A549 (cell line): ENCODE results near the gene TLCD2. TPM values are rescaled to one million over a fixed set of nuclear protein-coding genes. Genes with fewer than 3 reads are reported as not detected.

ENCODE experiments used
- ATAC-seq, 2 experiments: fragments of 200-7000 bp in 1 of 2; fragments of >200 bp in 1 of 2; cut with Nextera tagmentation in 1 of 2; cut with Tn5 transposase in 1 of 2; 3 replicates each; pipeline versions ENCODE4 v1.8.0 to v1.9.1; 2018 to 2020; ENCODE audit warnings: mild to moderate bottlenecking in 1 of 2, moderate library complexity in 1 of 2
- CTCF ChIA-PET: fragments of 300-600 bp; sonication (Branson Sonifier 250); formaldehyde crosslinking; extraction: SDS; loops from one replicate; lab custom pipeline; 2021; ENCODE audit warnings: antibody characterized with exemption, inconsistent platforms; lab: Yijun Ruan, JAX
- POLR2A ChIA-PET: fragments of 350-600 bp; formaldehyde crosslinking; extraction: SDS; loops from one replicate; lab custom pipeline; 2021; ENCODE audit warnings: antibody characterized with exemption, inconsistent platforms; lab: Yijun Ruan, JAX
- DNase-seq, 2 experiments: peaks; one replicate each; pipeline versions ENCODE4 v3.0.0 to v3.0.0-alpha.2; 2011 to 2016; ENCODE audit warnings: low read depth in 1 of 2, low spot score in 1 of 2
- FAIRE-seq: peaks from 2 replicates; lab custom pipeline; 2011; peaks lifted over from hg19 to GRCh38; lab: Jason Lieb, UNC
- H3K27ac ChIP-seq, 2 experiments: fragments of >200 bp; sonication (Bioruptor Twin); formaldehyde crosslinking; 3 replicates each; pipeline ENCODE4 v1.5.1; 2016 to 2017
- H3K4me1 ChIP-seq: fragments of >200 bp; sonication (Bioruptor Twin); formaldehyde crosslinking; 3 replicates; pipeline ENCODE4 v1.6.1; 2016
- H3K4me2 ChIP-seq: fragments of >200 bp; sonication (Bioruptor Twin); formaldehyde crosslinking; 3 replicates; pipeline ENCODE4 v1.6.1; 2016
- H3K4me3 ChIP-seq: fragments of >200 bp; sonication (Bioruptor Twin); formaldehyde crosslinking; 3 replicates; pipeline ENCODE4 v1.5.1; 2016
- H3K9me3 ChIP-seq: fragments of >200 bp; sonication (Bioruptor Twin); formaldehyde crosslinking; 3 replicates; pipeline ENCODE4 v1.6.1; 2016
- BHLHE40 ChIP-seq: IDR thresholded peaks from 2 replicates; pipeline ENCODE4 v1.6.1; 2012; ENCODE audit warnings: low read depth, low read length, inconsistent platforms
- CBX8 ChIP-seq: fragments of 200-600 bp; sonication (generic); IDR thresholded peaks from 2 replicates; pipeline ENCODE4 v1.6.1; 2016
- CEBPB ChIP-seq, 2 experiments: fragments of >200 bp in 1 of 2; sonication (Bioruptor Twin) in 1 of 2; formaldehyde crosslinking in 1 of 2; IDR thresholded peaks; 2 replicates each; pipeline ENCODE4 v1.6.1; 2012 to 2016
- CHD2 ChIP-seq: fragments of 150-350 bp; IDR thresholded peaks from 2 replicates; pipeline ENCODE4 v1.6.1; 2014; ENCODE audit warnings: low read length; ENCODE audit not compliant: partially characterized antibody
- ESRRA ChIP-seq: fragments of 150-350 bp; IDR thresholded peaks from 2 replicates; pipeline ENCODE4 v1.6.1; 2014; ENCODE audit warnings: mild to moderate bottlenecking, low read length, borderline replicate concordance
- FOSL2 ChIP-seq, 2 experiments: fragments of 450-650 bp in 1 of 2; fragments of >200 bp in 1 of 2; sonication (Bioruptor Twin) in 1 of 2; formaldehyde crosslinking; IDR thresholded peaks; 2 replicates each; pipeline versions ENCODE4 v1.5.0 to v1.6.1; 2016 to 2020; ENCODE audit warnings: mild to moderate bottlenecking in 1 of 2, moderate library complexity in 1 of 2
- FOXS1 ChIP-seq: fragments of 250-450 bp; sonication (Bioruptor Pico); IDR thresholded peaks from 2 replicates; pipeline ENCODE4 v1.5.0; 2020; ENCODE audit warnings: mild to moderate bottlenecking, moderate library complexity
- GATA3 ChIP-seq: IDR thresholded peaks from 2 replicates; pipeline ENCODE4 v1.6.1; 2012; ENCODE audit warnings: borderline replicate concordance
- HDAC2 ChIP-seq: fragments of 200-600 bp; sonication (generic); IDR thresholded peaks from 2 replicates; pipeline ENCODE4 v1.6.1; 2016
- HEYL ChIP-seq: fragments of 250-450 bp; sonication (Bioruptor Pico); IDR thresholded peaks from 2 replicates; pipeline ENCODE4 v1.8.0; 2021; ENCODE audit warnings: mild to moderate bottlenecking, moderate library complexity
- HOXA7 ChIP-seq: fragments of 250-450 bp; sonication (Bioruptor Pico); IDR thresholded peaks from 2 replicates; pipeline ENCODE4 v1.5.0; 2020; ENCODE audit warnings: mild to moderate bottlenecking, moderate library complexity
- HOXB13 ChIP-seq: fragments of 250-450 bp; sonication (Bioruptor Pico); IDR thresholded peaks from 2 replicates; pipeline ENCODE4 v1.5.0; 2020; ENCODE audit warnings: low read depth, mild to moderate bottlenecking, moderate library complexity
- HOXB5 ChIP-seq: fragments of 250-450 bp; sonication (Bioruptor Pico); IDR thresholded peaks from 2 replicates; pipeline ENCODE4 v1.5.0; 2020; ENCODE audit warnings: mild to moderate bottlenecking, moderate library complexity
- MAFK ChIP-seq: fragments of 450-650 bp; IDR thresholded peaks from 2 replicates; pipeline ENCODE4 v1.6.1; 2014; ENCODE audit not compliant: partially characterized antibody
- NPAS2 ChIP-seq: fragments of 250-450 bp; sonication (Bioruptor Pico); IDR thresholded peaks from 2 replicates; pipeline ENCODE4 v1.8.0; 2022; ENCODE audit warnings: mild to moderate bottlenecking, moderate library complexity, borderline replicate concordance
- NR3C1 ChIP-seq: fragments of >200 bp; sonication (Bioruptor Twin); formaldehyde crosslinking; IDR thresholded peaks from 3 replicates; pipeline ENCODE4 v1.6.1; 2017
- POLR2AphosphoS2 ChIP-seq: conservative IDR thresholded peaks from 2 replicates; pipeline ENCODE4 v1.6.1; 2012; ENCODE audit warnings: low read length, improper control_type of control experiment, inconsistent platforms
- RAD21 ChIP-seq, 2 experiments: fragments of >200 bp in 1 of 2; sonication (Bioruptor Twin) in 1 of 2; formaldehyde crosslinking in 1 of 2; IDR thresholded peaks in 1 of 2; conservative IDR thresholded peaks in 1 of 2; 2 replicates in 1 of 2; 3 replicates in 1 of 2; pipeline ENCODE4 v1.6.1; 2012 to 2018; ENCODE audit warnings: inconsistent platforms in 1 of 2
- RCOR1 ChIP-seq: fragments of 150-350 bp; IDR thresholded peaks from 2 replicates; pipeline ENCODE4 v1.6.1; 2014; ENCODE audit warnings: antibody characterized with exemption, low read length, low read depth
- RFX5 ChIP-seq: fragments of 450-650 bp; IDR thresholded peaks from 2 replicates; pipeline ENCODE4 v1.7.1; 2014; ENCODE audit warnings: antibody characterized with exemption, mild to moderate bottlenecking, moderate library complexity
- RNF2 ChIP-seq: fragments of 200-600 bp; sonication (generic); IDR thresholded peaks from 2 replicates; pipeline ENCODE4 v1.6.1; 2016; ENCODE audit warnings: low read depth, mild to moderate bottlenecking, antibody characterized with exemption, moderate library complexity, borderline replicate concordance
- SREBF2 ChIP-seq: fragments of 450-650 bp; IDR thresholded peaks from 2 replicates; pipeline ENCODE4 v1.6.1; 2014; ENCODE audit warnings: mild to moderate bottlenecking, moderate library complexity
- TFCP2L1 ChIP-seq: fragments of 250-450 bp; sonication (Bioruptor Pico); IDR thresholded peaks from 2 replicates; pipeline ENCODE4 v1.5.0; 2021; ENCODE audit warnings: mild to moderate bottlenecking
- TP53 ChIP-seq: fragments of 250-450 bp; sonication (Bioruptor Pico); IDR thresholded peaks from 2 replicates; pipeline ENCODE4 v1.5.0; 2021; ENCODE audit warnings: mild to moderate bottlenecking, moderate library complexity
- ZNF302 ChIP-seq: fragments of 250-450 bp; sonication (Bioruptor Pico); IDR thresholded peaks from 2 replicates; pipeline ENCODE4 v1.9.0; 2021; ENCODE audit warnings: inconsistent platforms, mild to moderate bottlenecking, moderate library complexity
- ZSCAN20 ChIP-seq: fragments of 250-450 bp; sonication (Bioruptor Pico); IDR thresholded peaks from 2 replicates; pipeline ENCODE4 v1.8.0; 2022; ENCODE audit warnings: mild to moderate bottlenecking, moderate library complexity
- WGBS: methylation state at CpG from one replicate; pipeline ENCODE4 v1.1.6; 2017; ENCODE audit errors: missing lambda C conversion rate; 5-methylcytosine and 5-hydroxymethylcytosine counted together
- polyA plus RNA-seq, 4 experiments: library from polyadenylated mRNA; depleted of rRNA in 3 of 4; stranded (reverse); fragments of >200 nt; fragmentation: RNase III in 1 of 4; extraction: RNeasy Plus Mini Kit Qiagen cat#74134 plus additional on column Dnase treatment in 1 of 4; gene quantifications; 2 replicates in 3 of 4; 3 replicates in 1 of 4; pipeline ENCODE4 v1.2.3, GENCODE V29; 2011 to 2017
- TF ChIP-seq, protein P1 (sequence below): IDR thresholded peaks from 2 replicates; pipeline ENCODE4 v1.6.1; 2012; ENCODE audit warnings: low read depth, borderline replicate concordance
- TF ChIP-seq, protein P2 (sequence below): fragments of 250-450 bp; sonication (Bioruptor Pico); IDR thresholded peaks from 2 replicates; pipeline ENCODE4 v1.5.0; 2021; ENCODE audit warnings: mild to moderate bottlenecking, moderate library complexity, borderline replicate concordance
- TF ChIP-seq, protein P3 (sequence below): fragments of >200 bp; sonication (Bioruptor Twin); formaldehyde crosslinking; IDR thresholded peaks from 2 replicates; pipeline ENCODE4 v1.6.1; 2016
- TF ChIP-seq, protein P4 (sequence below): IDR thresholded peaks from 2 replicates; pipeline ENCODE4 v1.6.1; 2012
- TF ChIP-seq, protein P5 (sequence below): fragments of >200 bp; sonication (Bioruptor Twin); formaldehyde crosslinking; IDR thresholded peaks from 3 replicates; pipeline ENCODE4 v1.5.1; 2016

The TLCD2 gene
- polyA plus RNA-seq, 2 of the 4 experiments (the other 2 are of a cell fraction): 3.5 to 4.5 TPM

DNA sequence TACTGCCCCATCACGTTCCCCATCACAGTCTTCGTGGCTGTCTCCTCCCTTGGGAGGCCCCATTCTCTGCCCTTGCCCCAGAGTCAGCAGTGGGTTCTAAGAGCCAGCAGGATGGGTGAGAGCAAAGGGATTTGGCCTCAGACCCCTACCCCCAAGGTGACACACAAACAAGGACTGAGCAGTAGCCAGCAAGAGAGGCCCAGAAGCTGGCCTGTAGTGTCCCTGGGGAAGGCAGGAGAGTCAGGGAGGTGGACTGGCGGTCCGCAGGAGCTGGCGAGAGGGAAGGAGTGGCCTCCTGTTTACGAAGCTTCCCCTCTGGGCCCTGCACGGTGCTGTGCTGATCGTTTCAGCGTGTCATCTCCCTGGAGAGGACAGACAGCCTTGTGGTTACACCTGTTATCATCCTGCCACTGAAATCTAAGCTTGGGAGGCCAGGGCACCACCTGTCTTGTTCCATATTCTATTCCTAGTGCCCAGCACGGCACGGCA is 22.7 kb upstream of the TLCD2 start:
- ChIA-PET CTCF (interaction anchor here (0.9 to 23.8 kb wide), 8 partner anchors 8 to 149 kb away, joined by 3 to 591 read pairs (median 4); partner anchors contain the start of gene SERPINF1), POLR2A (no interaction called here)
- Histone ChIP-seq H3K4me2 (no peak overlapping the region), H3K9me3 (no peaks in the 10 kb centered on the region), H3K27ac (no peak overlapping the region), H3K4me3 (no peak overlapping the region), H3K4me1 (peaks cover 27% of the 10 kb centered on the region)
- FAIRE-seq: no peak
- WGBS: 90% methylated on average over 11 of the region's 11 CpGs
- TF ChIP-seq NPAS2 (no peak), GATA3 (no peak), ZSCAN20 (no peak), TP53 (CRISPR knock-in tag) (no peak), RCOR1 (no peak), HEYL (CRISPR knock-in tag) (no peak), CHD2 (no peak)
- no peak for ATAC-seq
- no peak for DNase-seq

DNA sequence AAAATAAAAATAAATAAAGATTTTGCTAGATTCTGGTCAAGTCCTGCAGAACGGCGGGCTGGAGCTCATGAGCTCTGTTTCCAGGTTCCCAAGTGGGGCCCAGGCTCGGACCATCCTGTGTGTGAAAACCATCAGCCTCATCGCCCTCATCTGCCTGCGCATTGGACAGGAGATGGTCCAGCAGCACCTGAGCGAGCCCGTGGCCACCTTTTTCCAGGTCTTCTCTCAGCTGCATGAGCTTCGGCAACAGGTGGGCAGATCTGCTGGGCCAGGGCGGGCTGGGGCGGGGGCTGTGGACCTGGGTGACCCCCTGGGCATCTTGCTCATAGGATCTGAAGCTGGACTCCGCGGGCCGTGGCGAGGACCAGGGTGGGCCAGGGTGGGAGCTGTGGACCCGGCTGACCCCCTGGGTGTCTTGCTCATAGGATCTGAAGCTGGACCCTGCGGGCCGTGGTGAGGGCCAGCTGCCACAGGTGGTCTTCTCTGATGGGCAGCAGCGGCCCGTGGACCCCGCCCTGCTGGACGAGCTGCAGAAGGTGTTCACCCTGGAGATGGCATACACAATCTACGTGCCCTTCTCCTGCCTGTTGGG is 22.2 kb upstream of the TLCD2 start:
- Histone ChIP-seq H3K4me2 (no peak overlapping the region), H3K9me3 (no peaks in the 10 kb centered on the region), H3K4me1 (peaks cover 26% of the 10 kb centered on the region), H3K27ac (no peak overlapping the region), H3K4me3 (no peak overlapping the region)
- ChIA-PET POLR2A (interaction anchor here (0.6 to 0.9 kb wide), 3 partner anchors 11 to 49 kb away, joined by 4 to 7 read pairs (median 4); no protein-coding TSS in a partner anchor), CTCF (interaction anchor here (1.3 to 23.8 kb wide), 7 partner anchors 13 to 150 kb away, joined by 4 to 591 read pairs (median 4); partner anchors contain the start of gene SERPINF1)
- 93% methylated on average over 14 of the region's 22 CpGs for WGBS
- DNase-seq (no peak), FAIRE-seq (no peak), ATAC-seq (no peak)
- TF ChIP-seq NR3C1 (no peak), FOXS1 (no peak), CBX8 (no peak), GATA3 (no peak), HDAC2 (no peak), HEYL (CRISPR knock-in tag) (no peak), POLR2AphosphoS2 (no peak), BHLHE40 (no peak), TFCP2L1 (no peak), RCOR1 (no peak), RNF2 (no peak), SREBF2 (no peak), HOXA7 (no peak), CEBPB (IDR thresholded peaks at IDR 0.05) (no peak), ZSCAN20 (no peak)
- TF ChIP-seq, protein P1, sequence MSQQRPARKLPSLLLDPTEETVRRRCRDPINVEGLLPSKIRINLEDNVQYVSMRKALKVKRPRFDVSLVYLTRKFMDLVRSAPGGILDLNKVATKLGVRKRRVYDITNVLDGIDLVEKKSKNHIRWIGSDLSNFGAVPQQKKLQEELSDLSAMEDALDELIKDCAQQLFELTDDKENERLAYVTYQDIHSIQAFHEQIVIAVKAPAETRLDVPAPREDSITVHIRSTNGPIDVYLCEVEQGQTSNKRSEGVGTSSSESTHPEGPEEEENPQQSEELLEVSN: no peak
- TF ChIP-seq, protein P2, sequence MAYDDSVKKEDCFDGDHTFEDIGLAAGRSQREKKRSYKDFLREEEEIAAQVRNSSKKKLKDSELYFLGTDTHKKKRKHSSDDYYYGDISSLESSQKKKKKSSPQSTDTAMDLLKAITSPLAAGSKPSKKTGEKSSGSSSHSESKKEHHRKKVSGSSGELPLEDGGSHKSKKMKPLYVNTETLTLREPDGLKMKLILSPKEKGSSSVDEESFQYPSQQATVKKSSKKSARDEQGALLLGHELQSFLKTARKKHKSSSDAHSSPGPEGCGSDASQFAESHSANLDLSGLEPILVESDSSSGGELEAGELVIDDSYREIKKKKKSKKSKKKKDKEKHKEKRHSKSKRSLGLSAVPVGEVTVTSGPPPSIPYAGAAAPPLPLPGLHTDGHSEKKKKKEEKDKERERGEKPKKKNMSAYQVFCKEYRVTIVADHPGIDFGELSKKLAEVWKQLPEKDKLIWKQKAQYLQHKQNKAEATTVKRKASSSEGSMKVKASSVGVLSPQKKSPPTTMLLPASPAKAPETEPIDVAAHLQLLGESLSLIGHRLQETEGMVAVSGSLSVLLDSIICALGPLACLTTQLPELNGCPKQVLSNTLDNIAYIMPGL (CRISPR knock-in tag): no peak

DNA sequence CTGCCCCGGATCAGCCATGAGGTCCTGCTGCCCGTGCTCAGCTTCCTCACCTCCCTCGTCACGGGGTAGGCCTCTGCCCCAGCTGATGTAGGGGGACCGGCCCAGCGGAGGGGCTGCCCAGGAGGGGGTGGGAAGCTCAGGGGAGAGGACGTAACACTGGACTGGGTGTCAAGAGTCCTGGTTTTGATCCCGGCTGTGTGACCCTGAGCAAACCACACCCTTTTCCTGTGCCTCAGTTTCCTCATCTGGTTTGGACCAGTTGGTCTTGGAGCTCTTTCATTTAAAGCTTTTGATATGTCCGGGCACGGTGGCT is 21.0 kb upstream of the TLCD2 start:
- CTCF ChIA-PET: interaction anchor here (1.1 to 23.8 kb wide), 8 partner anchors 12 to 293 kb away, joined by 3 to 591 read pairs (median 4); partner anchors contain the start of gene SERPINF1
- FAIRE-seq: no peak
- Histone ChIP-seq H3K27ac (peak overlapping the region in 1 of 2 experiments; percentile 18; a peak in 1 of 6 replicates), H3K4me3 (no peak overlapping the region), H3K4me1 (peaks cover 14% of the 10 kb centered on the region), H3K9me3 (no peaks in the 10 kb centered on the region), H3K4me2 (no peak overlapping the region)
- ATAC-seq: no peak
- POLR2A ChIA-PET: interaction anchor here (0.6 to 1.1 kb wide), 2 partner anchors 22 to 62 kb away, joined by 3 read pairs; no protein-coding TSS in a partner anchor
- DNase-seq: no peak
- 83% methylated on average over 10 of the region's 10 CpGs for whole genome bisulfite sequencing
- TF ChIP-seq, protein P3, sequence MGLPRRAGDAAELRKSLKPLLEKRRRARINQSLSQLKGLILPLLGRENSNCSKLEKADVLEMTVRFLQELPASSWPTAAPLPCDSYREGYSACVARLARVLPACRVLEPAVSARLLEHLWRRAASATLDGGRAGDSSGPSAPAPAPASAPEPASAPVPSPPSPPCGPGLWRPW: no peak
- TF ChIP-seq BHLHE40 (no peak), ZNF302 (CRISPR knock-in tag) (no peak), MAFK (no peak), ESRRA (no peak), HOXB13 (CRISPR knock-in tag) (no peak), RFX5 (no peak), NR3C1 (no peak), TP53 (CRISPR knock-in tag) (no peak), HOXB5 (CRISPR knock-in tag) (no peak), RNF2 (no peak), FOSL2 (IDR thresholded peaks at IDR 0.05) (no peak), FOSL2 (CRISPR knock-in tag; IDR thresholded peaks at IDR 0.05) (no peak), RAD21 (conservative IDR thresholded peaks at IDR 0.05 in 1 of 2, IDR thresholded peaks at IDR 0.05 in 1 of 2) (no peak)
- TF ChIP-seq, protein P4, sequence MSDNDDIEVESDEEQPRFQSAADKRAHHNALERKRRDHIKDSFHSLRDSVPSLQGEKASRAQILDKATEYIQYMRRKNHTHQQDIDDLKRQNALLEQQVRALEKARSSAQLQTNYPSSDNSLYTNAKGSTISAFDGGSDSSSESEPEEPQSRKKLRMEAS: no peak
- TF ChIP-seq, protein P5, sequence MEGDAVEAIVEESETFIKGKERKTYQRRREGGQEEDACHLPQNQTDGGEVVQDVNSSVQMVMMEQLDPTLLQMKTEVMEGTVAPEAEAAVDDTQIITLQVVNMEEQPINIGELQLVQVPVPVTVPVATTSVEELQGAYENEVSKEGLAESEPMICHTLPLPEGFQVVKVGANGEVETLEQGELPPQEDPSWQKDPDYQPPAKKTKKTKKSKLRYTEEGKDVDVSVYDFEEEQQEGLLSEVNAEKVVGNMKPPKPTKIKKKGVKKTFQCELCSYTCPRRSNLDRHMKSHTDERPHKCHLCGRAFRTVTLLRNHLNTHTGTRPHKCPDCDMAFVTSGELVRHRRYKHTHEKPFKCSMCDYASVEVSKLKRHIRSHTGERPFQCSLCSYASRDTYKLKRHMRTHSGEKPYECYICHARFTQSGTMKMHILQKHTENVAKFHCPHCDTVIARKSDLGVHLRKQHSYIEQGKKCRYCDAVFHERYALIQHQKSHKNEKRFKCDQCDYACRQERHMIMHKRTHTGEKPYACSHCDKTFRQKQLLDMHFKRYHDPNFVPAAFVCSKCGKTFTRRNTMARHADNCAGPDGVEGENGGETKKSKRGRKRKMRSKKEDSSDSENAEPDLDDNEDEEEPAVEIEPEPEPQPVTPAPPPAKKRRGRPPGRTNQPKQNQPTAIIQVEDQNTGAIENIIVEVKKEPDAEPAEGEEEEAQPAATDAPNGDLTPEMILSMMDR: no peak
